Amniotic stem cell (primary cell): ENCODE data around the gene CHD2.

Experiments used
- DNase-seq: peaks from one replicate; lab custom pipeline; 2025; lab: John Stamatoyannopoulos, UW

CHD2 gene

GRCh38 chr15:92885224-92886041 lies 14.7 kb upstream of the CHD2 start:
- DNase-seq: no peak

- DNase-seq: no peak
Observed at GRCh38 chr15:92886042-92886537, 14.0 kb upstream of the CHD2 start.

GRCh38 chr15:92886815-92887214 lies 13.3 kb upstream of the CHD2 start:
- DNase-seq: no peak

GRCh38 chr15:92887869-92888268 lies 12.3 kb upstream of the CHD2 start:
- DNase-seq: no peak

- no peak for DNase-seq
Observed at GRCh38 chr15:92889390-92890107, 10.6 kb upstream of the CHD2 start.

GRCh38 chr15:92891533-92892200 lies 8.5 kb upstream of the CHD2 start:
- DNase-seq: no peak

GRCh38 chr15:92892201-92892555 lies 7.9 kb upstream of the CHD2 start:
- no peak for DNase-seq

- no peak for DNase-seq
Observed at GRCh38 chr15:92893200-92893599, 6.9 kb upstream of the CHD2 start.

- DNase-seq: no peak
Observed at GRCh38 chr15:92896561-92896960, 3.6 kb upstream of the CHD2 start.

- DNase-seq: no peak
Observed at GRCh38 chr15:92897620-92898019, 2.5 kb upstream of the CHD2 start.

GRCh38 chr15:92898988-92899582 lies 1.0 kb upstream of the CHD2 start:
- no peak for DNase-seq

- DNase-seq: no peak
Observed at GRCh38 chr15:92899601-92899947, 550 bp upstream of the CHD2 start.

GRCh38 chr15:92900731-92901071 lies 577 bp downstream of the CHD2 start:
- no peak for DNase-seq

- DNase-seq: no peak
Observed at GRCh38 chr15:92901072-92901761, 1.1 kb downstream of the CHD2 start.

GRCh38 chr15:92901995-92902394 lies 1.9 kb downstream of the CHD2 start:
- no peak for DNase-seq

GRCh38 chr15:92902737-92903593 lies 2.8 kb downstream of the CHD2 start:
- DNase-seq: no peak

- DNase-seq: no peak
Observed at GRCh38 chr15:92903631-92903965, 3.5 kb downstream of the CHD2 start.

- peak; percentile 97 for DNase-seq
Observed at GRCh38 chr15:92903966-92904721, 4.0 kb downstream of the CHD2 start.

GRCh38 chr15:92904722-92905571 lies 4.8 kb downstream of the CHD2 start:
- no peak for DNase-seq

- no peak for DNase-seq
Observed at GRCh38 chr15:92906020-92906419, 5.9 kb downstream of the CHD2 start.
